Measurements from ENCODE around the gene APPBP2. TPM values are rescaled to one million over a fixed set of nuclear protein-coding genes. Genes with fewer than 3 reads are reported as not detected.

The APPBP2 gene
- 16.9 and 29.5 TPM in 2 replicates for total RNA-seq

GRCh38 chr17:60525685-60526514, at the start of gene APPBP2:
APPBP2 (minus strand) TSS chr17:60526242; CDS start chr17:60525931, 311 bp downstream.

GRCh38 chr17:60422162-60422665, 103.8 kb downstream of the APPBP2 start, which contains the start of gene CHCT1:
CHCT1 (plus strand) TSS chr17:60422489; CDS start chr17:60422593, 104 bp downstream.

Other genes with a start within 250 kb of the APPBP2 start
- gene USP32, start 134.1 kb downstream of the APPBP2 start, total RNA-seq = 28.6 and 31.9 TPM in 2 replicates
- gene CHCT1, start 103.8 kb downstream of the APPBP2 start, total RNA-seq = not detected in 2 replicates
- 8.9 and 17.3 TPM in 2 replicates for gene PPM1D, start 74.0 kb upstream of the APPBP2 start, total RNA-seq
- 7.1 and 15.4 TPM in 2 replicates for gene BCAS3, start 151.6 kb upstream of the APPBP2 start, total RNA-seq

All from epithelial cell of alveolus of lung (primary cell).